ENCODE results near the gene HDAC9.
A peak's percentile ranks its signal among the peaks of the same experiment; 100 is the strongest.
"Not testable (repeated sequence)": the region's sequence is repeated elsewhere in the genome, so short reads cannot be mapped to it uniquely, and the experiment has no call there.

Gene HDAC9

GRCh38 chr7:18901351-18901750, 405.8 kb downstream of the HDAC9 start:
- no peak for DNase-seq

- no peak for DNase-seq
These were observed 406.5 kb downstream of the HDAC9 start for GRCh38 chr7:18901982-18902421.

- DNase-seq, result no peak
These were observed 407.3 kb downstream of the HDAC9 start for GRCh38 chr7:18902892-18903291.

GRCh38 chr7:18903695-18904094, 408.1 kb downstream of the HDAC9 start:
- DNase-seq, result no peak

GRCh38 chr7:18905316-18905943, 409.9 kb downstream of the HDAC9 start:
- DNase-seq, result no peak

GRCh38 chr7:18906901-18907300, 411.4 kb downstream of the HDAC9 start:
- no peak for DNase-seq

GRCh38 chr7:18913106-18913505, 417.6 kb downstream of the HDAC9 start:
- peak; percentile 30 for DNase-seq

- peak; percentile 30 for DNase-seq
These were observed 421.3 kb downstream of the HDAC9 start for GRCh38 chr7:18916826-18917225.

GRCh38 chr7:18927134-18927533, 431.6 kb downstream of the HDAC9 start:
- peak; percentile 83 for DNase-seq

- DNase-seq, result peak; percentile 30
These were observed 440.7 kb downstream of the HDAC9 start for GRCh38 chr7:18936265-18936664.

GRCh38 chr7:18939771-18940592, 444.4 kb downstream of the HDAC9 start:
- DNase-seq, result no peak

GRCh38 chr7:18940593-18941134, 445.1 kb downstream of the HDAC9 start:
- no peak for DNase-seq

- no peak for DNase-seq
These were observed 445.7 kb downstream of the HDAC9 start for GRCh38 chr7:18941207-18941606.

GRCh38 chr7:18948521-18948920, 453.0 kb downstream of the HDAC9 start:
- DNase-seq, result peak; percentile 21

GRCh38 chr7:18952846-18953245, 457.3 kb downstream of the HDAC9 start:
- DNase-seq, result no peak

- DNase-seq, result peak; percentile 83
These were observed 463.1 kb downstream of the HDAC9 start for GRCh38 chr7:18958627-18959026.

- peak; percentile 49 for DNase-seq
These were observed 465.2 kb downstream of the HDAC9 start for GRCh38 chr7:18960725-18961124.

- DNase-seq, result peak; percentile 40
These were observed 466.5 kb downstream of the HDAC9 start for GRCh38 chr7:18962031-18962430.

GRCh38 chr7:18965657-18966056, 470.1 kb downstream of the HDAC9 start:
- DNase-seq, result no peak

GRCh38 chr7:18967755-18968154, 472.2 kb downstream of the HDAC9 start:
- DNase-seq, result not testable (repeated sequence)

- DNase-seq, result no peak
These were observed 476.3 kb downstream of the HDAC9 start for GRCh38 chr7:18971839-18972238.

- DNase-seq, result peak; percentile 58
These were observed 479.3 kb downstream of the HDAC9 start for GRCh38 chr7:18974803-18975202.

GRCh38 chr7:18975276-18975675, 479.7 kb downstream of the HDAC9 start:
- DNase-seq, result no peak

Measured in fibroblast of skin of abdomen (primary cell).